IPS-18a (cell line): ENCODE measurements around the gene SYNJ2.
"Not testable (repeated sequence)": the region's sequence is repeated elsewhere in the genome, so short reads cannot be mapped to it uniquely, and the experiment has no call there.

Source experiments
- H3K27ac ChIP-seq: one replicate; pipeline ENCODE4 v1.5.1; 2013; ENCODE audit warnings: low read length
- H3K27me3 ChIP-seq: one replicate; pipeline ENCODE4 v1.6.1; 2013; ENCODE audit warnings: mild to moderate bottlenecking, low read length; ENCODE audit not compliant: control insufficient read depth, insufficient read depth
- H3K36me3 ChIP-seq: one replicate; pipeline ENCODE4 v1.6.1; 2013; ENCODE audit warnings: low read depth, low read length; ENCODE audit not compliant: control insufficient read depth
- H3K4me1 ChIP-seq: one replicate; pipeline ENCODE4 v1.6.1; 2013; ENCODE audit warnings: low read depth, low read length; ENCODE audit not compliant: control insufficient read depth
- H3K4me3 ChIP-seq: one replicate; pipeline ENCODE4 v1.5.1; 2013; ENCODE audit warnings: low read length
- H3K9ac ChIP-seq: one replicate; pipeline ENCODE4 v1.6.1; 2013; ENCODE audit warnings: mild to moderate bottlenecking, low read length, moderate library complexity
- H3K9me3 ChIP-seq: one replicate; pipeline ENCODE4 v1.6.1; 2013; ENCODE audit warnings: low read depth, low read length; ENCODE audit not compliant: control insufficient read depth

The SYNJ2 gene

DNA sequence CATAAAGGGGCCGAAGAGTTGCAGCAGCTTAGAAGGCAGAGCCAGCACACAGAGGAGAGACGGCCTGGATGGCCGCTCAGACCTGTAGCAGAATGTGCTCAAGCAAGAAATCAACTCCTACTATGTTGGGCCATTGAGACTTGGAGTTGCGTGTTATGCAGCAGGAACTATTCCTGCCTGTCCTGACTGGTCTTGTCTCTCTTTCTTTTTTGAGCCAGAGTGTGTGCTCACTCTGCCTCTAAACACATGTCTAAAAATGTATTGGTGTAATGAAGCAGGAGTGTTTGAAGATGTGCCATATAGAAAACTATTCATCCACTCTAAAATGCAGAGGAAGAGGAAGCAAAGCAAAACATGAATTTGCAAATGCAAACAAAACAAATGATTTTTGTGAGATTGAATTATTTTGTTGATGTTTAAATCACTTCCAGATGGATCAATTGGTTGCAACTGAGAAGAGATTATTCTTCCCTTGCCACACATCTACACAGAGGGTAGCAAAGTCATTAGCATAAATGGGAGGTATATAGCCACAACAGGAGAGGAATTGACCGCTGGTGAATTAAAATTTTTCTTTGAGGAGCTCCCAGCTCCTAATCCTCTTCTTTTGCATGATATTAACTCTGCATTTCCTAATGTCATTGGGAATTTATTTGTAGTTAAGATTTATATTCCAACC is 20.4 kb upstream of the SYNJ2 start:
- Histone ChIP-seq H3K4me3 (no peak overlapping the region), H3K36me3 (no peaks in the 10 kb centered on the region), H3K27me3 (no peaks in the 10 kb centered on the region), H3K4me1 (peaks cover 10% of the 10 kb centered on the region), H3K27ac (no peak overlapping the region), H3K9ac (no peak overlapping the region), H3K9me3 (peaks cover 8% of the 10 kb centered on the region)

DNA sequence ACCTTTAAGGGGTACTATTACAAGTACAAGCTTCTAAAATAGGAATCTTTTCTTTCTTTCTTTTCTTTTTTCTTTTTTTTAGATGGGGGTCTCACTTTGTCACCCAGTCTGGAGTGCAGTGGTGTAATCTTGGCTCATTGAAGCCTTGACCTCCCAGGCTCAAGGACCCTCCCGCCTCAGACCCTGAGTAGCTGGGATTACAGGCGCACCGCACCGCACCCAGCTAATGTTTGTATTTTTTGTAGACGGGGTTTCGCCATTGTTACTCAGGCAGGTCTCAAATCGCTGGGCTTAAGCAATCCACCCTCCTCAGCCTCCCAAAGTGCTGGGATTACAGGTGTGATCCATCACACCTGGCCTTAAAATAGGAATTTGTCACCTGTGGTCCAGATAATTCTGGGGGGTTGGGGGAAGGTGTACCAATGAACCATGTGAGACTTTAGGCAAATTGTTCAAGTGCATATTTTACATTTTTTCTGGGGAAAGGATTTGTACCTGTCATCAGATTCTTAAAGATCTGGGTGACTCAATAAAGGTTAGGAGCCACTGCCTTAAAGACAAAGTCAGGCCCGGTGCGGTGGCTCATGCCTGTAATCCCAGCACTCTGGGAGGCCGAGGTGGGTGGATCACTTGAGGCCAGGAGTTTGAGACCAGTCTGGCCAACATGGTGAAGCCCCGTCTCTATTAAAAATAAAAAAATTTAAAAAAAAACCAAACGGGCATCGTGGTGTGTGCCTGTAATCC is 19.7 kb upstream of the SYNJ2 start:
- Histone ChIP-seq H3K9ac (no peak overlapping the region), H3K27ac (no peak overlapping the region), H3K4me3 (no peak overlapping the region), H3K36me3 (no peaks in the 10 kb centered on the region), H3K9me3 (peaks cover 8% of the 10 kb centered on the region), H3K4me1 (peaks cover 16% of the 10 kb centered on the region), H3K27me3 (no peaks in the 10 kb centered on the region)

DNA sequence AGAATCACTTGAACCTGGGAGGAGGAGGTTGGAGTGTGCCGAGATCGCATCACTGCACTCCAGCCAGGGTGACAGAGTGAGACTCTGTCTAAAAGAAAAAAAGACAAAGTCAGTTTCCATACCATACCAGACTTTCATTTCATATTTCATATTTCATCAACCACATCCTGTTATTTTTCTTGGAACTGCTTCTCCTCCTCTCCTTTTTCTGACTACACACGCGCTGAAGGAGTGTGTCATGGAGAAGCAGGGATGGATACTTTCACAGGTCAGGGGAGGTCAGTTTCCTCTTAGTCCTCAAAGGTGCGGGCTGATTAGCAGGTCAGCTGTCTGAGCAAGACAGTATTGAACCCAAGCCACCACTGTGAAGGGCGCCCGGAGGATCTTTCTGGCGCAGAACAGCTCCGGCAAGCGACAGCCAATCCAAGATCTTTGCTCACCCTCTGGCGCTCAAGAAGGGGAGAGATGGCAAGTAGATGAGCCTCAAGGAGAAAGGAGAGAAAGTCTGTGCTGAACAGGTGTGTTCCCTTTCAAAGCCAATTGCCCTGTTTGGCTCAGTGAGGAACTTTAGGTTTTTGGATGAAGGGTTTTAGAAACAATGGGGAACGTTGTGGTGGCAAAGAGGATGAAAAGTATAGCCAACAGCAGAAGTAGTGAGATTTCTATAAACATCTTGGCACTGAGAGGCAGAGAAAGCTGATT is 18.9 kb upstream of the SYNJ2 start:
- Histone ChIP-seq H3K36me3 (no peaks in the 10 kb centered on the region), H3K9ac (no peak overlapping the region), H3K27me3 (no peaks in the 10 kb centered on the region), H3K4me1 (peaks cover 16% of the 10 kb centered on the region), H3K4me3 (no peak overlapping the region), H3K9me3 (peaks cover 8% of the 10 kb centered on the region), H3K27ac (no peak overlapping the region)

DNA sequence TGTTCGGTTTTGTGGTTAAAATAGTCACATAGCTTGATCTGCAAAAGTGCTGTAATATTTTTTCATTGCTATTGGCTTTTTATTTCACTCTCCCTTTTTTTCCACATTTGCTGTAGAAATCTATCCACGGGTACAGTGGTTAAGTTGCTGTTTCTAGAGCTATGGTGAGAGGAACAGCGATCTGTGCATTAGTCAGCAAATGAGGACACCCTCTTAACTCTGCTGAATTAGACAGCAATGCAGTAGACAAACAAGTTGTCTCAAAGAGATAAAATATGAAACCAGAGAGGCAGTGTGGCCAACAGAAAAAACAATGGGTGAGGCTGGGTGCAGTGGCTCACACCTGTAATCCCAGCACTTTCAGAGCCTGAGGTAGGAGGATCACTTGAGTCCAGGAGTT is 17.6 kb upstream of the SYNJ2 start:
- no peak overlapping the region for H3K9ac ChIP-seq
- no peaks in the 10 kb centered on the region for H3K36me3 ChIP-seq
- no peaks in the 10 kb centered on the region for H3K9me3 ChIP-seq
- no peak overlapping the region for H3K4me3 ChIP-seq
- H3K27me3 ChIP-seq: no peaks in the 10 kb centered on the region
- H3K4me1 ChIP-seq: peaks cover 18% of the 10 kb centered on the region
- H3K27ac ChIP-seq: no peak overlapping the region

DNA sequence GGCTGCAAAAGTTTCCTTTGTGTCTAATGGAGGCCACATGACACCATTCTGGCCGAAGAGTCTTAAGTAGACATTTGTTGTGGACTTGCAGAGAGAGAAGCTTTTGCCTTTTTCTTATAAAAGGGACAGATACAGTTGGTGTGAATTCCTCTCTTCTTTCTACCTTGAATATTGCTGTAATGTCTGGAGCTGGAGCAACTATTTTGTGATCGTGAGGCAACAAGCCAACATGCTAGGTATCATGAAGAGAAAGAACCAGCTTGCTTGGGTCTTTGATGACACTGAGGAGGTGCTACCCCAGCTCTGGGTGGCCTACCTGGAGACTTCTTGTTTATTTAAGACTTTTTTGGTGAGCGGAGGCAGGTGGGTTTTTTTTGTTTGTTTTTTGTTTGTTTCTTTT is 16.3 kb upstream of the SYNJ2 start:
- Histone ChIP-seq H3K4me3 (no peak overlapping the region), H3K4me1 (peaks cover 20% of the 10 kb centered on the region), H3K27me3 (no peaks in the 10 kb centered on the region), H3K27ac (no peak overlapping the region), H3K9me3 (no peaks in the 10 kb centered on the region), H3K9ac (no peak overlapping the region), H3K36me3 (no peaks in the 10 kb centered on the region)

DNA sequence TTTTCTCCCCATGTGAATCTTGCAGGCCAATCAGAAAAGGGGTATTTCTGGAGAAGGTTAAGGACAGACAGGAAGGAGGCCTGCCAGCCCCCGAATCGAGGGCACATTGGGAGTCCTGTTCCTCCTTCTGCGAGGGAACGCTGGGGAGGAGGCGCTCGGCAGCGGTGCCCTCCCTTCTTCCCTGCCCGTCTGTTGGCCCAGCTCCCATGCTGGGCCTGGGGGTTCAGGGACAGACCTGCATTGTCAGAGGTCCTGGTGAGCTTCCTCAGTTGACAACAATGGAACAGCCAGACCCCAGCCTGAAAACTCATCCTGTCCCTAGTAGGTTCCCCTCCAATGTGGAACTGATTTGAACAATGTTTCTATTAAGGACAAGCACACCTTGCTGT is 15.1 kb upstream of the SYNJ2 start:
- H3K9me3 ChIP-seq: no peaks in the 10 kb centered on the region
- no peaks in the 10 kb centered on the region for H3K27me3 ChIP-seq
- H3K36me3 ChIP-seq: no peaks in the 10 kb centered on the region
- H3K4me1 ChIP-seq: peaks cover 12% of the 10 kb centered on the region
- no peak overlapping the region for H3K4me3 ChIP-seq
- H3K9ac ChIP-seq: no peak overlapping the region
- H3K27ac ChIP-seq: no peak overlapping the region

DNA sequence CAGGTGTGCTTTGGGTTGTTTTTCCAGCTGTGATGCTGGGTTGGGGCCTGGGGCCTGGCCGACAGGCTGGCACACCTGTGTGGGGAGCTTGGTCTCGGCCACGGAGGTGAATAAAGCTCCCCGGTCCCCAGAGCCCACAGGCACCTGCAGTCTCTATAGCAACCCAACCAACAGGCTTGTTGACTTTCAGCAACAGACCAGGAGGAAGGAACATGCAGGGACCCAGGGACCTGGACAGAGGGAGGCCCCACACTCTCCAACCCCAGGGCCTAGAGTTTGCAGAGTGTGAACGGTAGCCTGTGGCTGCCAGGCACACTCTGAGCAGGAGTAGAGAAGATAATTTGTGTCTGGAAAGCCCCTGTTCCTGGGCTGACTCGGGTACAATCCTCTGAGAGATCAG is 14.6 kb upstream of the SYNJ2 start:
- Histone ChIP-seq H3K4me1 (peaks cover 10% of the 10 kb centered on the region), H3K27ac (no peak overlapping the region), H3K27me3 (no peaks in the 10 kb centered on the region), H3K9ac (no peak overlapping the region), H3K36me3 (no peaks in the 10 kb centered on the region), H3K4me3 (no peak overlapping the region), H3K9me3 (no peaks in the 10 kb centered on the region)

DNA sequence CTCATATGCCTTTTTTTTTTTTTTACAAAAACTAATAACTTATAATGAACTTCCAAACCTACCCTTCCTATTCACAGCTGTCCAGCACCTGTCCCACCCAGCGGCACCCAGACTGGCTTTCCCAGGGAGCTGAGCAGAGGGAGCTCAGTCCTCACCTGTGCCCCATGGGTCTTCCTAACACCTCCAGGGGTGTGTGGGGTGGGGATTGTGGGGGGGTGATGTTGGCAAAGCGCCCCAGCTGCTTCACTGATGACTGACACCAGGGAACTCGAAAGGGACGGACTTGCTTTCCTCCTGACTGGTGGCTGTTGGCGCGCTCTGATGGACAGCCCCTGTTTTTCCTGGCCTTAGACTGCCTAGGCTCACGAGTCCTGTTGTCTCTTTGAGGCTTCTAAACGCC is 14.2 kb upstream of the SYNJ2 start:
- Histone ChIP-seq H3K9me3 (no peaks in the 10 kb centered on the region), H3K4me1 (peaks cover 10% of the 10 kb centered on the region), H3K36me3 (no peaks in the 10 kb centered on the region), H3K27ac (no peak overlapping the region), H3K27me3 (no peaks in the 10 kb centered on the region), H3K9ac (no peak overlapping the region), H3K4me3 (no peak overlapping the region)

DNA sequence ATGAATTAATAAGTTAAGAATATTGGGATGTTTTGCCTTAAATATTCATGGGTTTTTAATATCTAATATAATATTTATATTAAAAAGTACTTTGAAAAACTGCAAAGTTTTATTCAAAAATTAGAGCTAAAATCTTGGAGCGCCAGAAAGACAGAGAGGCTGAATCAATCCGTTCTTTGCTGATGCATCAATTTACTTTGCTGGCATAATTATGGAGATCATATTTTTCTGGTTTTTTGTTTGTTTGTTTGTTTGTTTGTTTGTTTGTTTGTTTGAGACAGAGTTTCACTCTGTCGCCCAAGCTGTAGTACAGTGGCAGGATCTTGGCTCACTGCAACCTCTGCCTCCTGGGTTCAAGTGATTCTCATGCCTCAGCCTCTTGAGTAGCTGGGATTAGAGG is 9.5 kb upstream of the SYNJ2 start:
- H3K9me3 ChIP-seq, H3K27ac ChIP-seq, H3K4me3 ChIP-seq, H3K4me1 ChIP-seq, H3K9ac ChIP-seq, H3K36me3 ChIP-seq, H3K27me3 ChIP-seq: not testable (repeated sequence)

DNA sequence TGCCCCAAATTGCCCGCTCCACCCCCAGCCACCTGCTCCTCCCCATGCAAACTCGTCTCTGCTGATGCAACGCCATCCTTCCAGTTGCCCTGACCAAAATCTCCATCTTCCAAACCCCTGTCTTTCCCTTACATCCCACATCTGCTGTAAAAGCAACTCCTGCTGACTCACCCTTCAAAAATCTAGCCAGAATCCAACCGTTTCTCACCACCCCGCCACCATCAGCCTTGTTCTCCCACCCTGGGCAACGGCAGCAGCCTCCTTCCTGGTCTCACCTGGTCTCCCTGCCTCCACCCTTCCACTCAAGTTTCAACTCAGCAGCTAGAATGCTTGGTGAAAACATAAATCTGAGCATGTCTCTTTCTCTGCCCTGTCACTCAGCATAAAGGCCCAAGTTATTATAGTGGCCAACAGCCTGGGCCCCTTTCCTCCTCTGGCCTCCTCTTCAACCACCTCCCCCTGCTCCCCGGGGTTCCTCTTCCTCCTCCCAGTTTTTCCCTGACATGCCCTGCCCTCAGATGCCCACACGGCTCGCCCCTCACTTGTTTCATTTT is 7.2 kb upstream of the SYNJ2 start:
- no peaks in the 10 kb centered on the region for H3K9me3 ChIP-seq
- peaks cover 1% of the 10 kb centered on the region for H3K27me3 ChIP-seq
- H3K9ac ChIP-seq: no peak overlapping the region
- H3K4me1 ChIP-seq: peaks cover 3% of the 10 kb centered on the region
- no peaks in the 10 kb centered on the region for H3K36me3 ChIP-seq
- no peak overlapping the region for H3K4me3 ChIP-seq
- no peak overlapping the region for H3K27ac ChIP-seq

DNA sequence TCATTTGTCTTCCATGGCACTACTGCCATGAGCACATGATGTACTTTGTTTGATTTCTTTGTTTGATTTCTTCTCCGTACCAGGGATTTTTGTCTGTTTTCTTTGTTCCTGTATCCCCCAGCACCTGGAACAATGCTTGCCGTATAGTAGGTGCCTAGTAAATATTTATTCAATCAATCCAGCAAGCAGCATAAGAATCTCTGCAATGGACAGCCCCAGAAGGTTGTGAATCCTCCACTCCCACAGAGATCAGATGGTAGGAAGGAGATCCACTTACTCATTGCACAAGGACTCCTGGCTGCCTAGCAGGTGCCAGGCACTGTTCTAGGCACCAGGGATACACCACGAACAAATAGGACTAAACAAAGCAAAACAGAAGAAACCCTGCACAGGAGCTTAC is 6.7 kb upstream of the SYNJ2 start:
- no peak overlapping the region for H3K9ac ChIP-seq
- no peaks in the 10 kb centered on the region for H3K36me3 ChIP-seq
- H3K27ac ChIP-seq: no peak overlapping the region
- H3K4me3 ChIP-seq: no peak overlapping the region
- H3K9me3 ChIP-seq: no peaks in the 10 kb centered on the region
- peaks cover 6% of the 10 kb centered on the region for H3K27me3 ChIP-seq
- peaks cover 3% of the 10 kb centered on the region for H3K4me1 ChIP-seq
